Skeletal muscle tissue (tissue), 4 donors: ENCODE results near the gene DDX20. TPM values are rescaled to one million over a fixed set of nuclear protein-coding genes. Genes with fewer than 3 reads are reported as not detected.
"Not testable (repeated sequence)": the region's sequence is repeated elsewhere in the genome, so short reads cannot be mapped to it uniquely, and the experiment has no call there.

Experiments
- H3K27ac ChIP-seq: one replicate; pipeline ENCODE4 v1.7.0; 2013; ENCODE audit warnings: mild to moderate bottlenecking, low read depth, low read length, inconsistent platforms
- H3K27me3 ChIP-seq, 3 donors: one replicate each; pipeline ENCODE4 v1.7.0; 2013; ENCODE audit warnings: low read length in 3 of 3; ENCODE audit not compliant: control insufficient read depth in 3 of 3, insufficient read depth in 3 of 3
- H3K36me3 ChIP-seq, 3 donors: one replicate each; pipeline ENCODE4 v1.7.0; 2013; ENCODE audit warnings: low read length in 3 of 3; ENCODE audit not compliant: control insufficient read depth in 3 of 3, insufficient read depth in 3 of 3
- H3K4me1 ChIP-seq, 3 donors: one replicate each; pipeline ENCODE4 v1.7.0; 2013; ENCODE audit warnings: low read length in 3 of 3, mild to moderate bottlenecking in 3 of 3; ENCODE audit not compliant: control insufficient read depth in 3 of 3, insufficient read depth in 3 of 3
- H3K4me3 ChIP-seq, 3 donors: one replicate each; pipeline ENCODE4 v1.7.0; 2013; ENCODE audit warnings: low read length in 3 of 3
- H3K9ac ChIP-seq, 3 donors: one replicate each; pipeline ENCODE4 v1.7.0; 2013; ENCODE audit warnings: low read length in 3 of 3, mild to moderate bottlenecking in 3 of 3, moderate library complexity in 2 of 3, low read depth in 1 of 3
- H3K9me3 ChIP-seq, 3 donors: one replicate each; pipeline ENCODE4 v1.7.0; 2013; ENCODE audit warnings: low read length in 3 of 3; ENCODE audit not compliant: control insufficient read depth in 3 of 3
- total RNA-seq: library from RNA; depleted of rRNA; stranded (reverse); fragments of >200 nt; gene quantifications from one replicate; pipeline ENCODE4 v1.2.3, GENCODE V29; 2014
- donor health status: Osteomylitis.

The DDX20 gene
- total RNA-seq, 1 donor from 2014 or later = 12.0 TPM

DNA sequence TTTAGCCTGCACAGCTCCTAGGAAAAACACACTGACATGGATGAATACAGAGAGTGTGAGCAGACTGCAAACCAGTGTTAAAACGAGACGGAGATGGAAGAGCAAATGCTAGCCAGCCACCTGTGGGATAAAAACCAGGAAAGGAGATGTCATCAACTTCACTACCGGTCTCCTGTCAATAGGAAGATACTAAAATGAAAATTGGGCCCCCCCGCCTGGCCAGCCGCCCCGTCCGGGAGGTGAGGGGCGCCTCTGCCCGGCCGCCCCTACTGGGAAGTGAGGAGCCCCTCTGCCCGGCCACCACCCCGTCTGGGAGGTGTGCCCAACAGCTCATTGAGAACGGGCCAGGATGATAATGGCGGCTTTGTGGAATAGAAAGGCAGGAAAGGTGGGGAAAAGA lies 44.0 kb downstream of the DDX20 start:
- H3K27me3 ChIP-seq, H3K36me3 ChIP-seq, H3K9ac ChIP-seq, H3K27ac ChIP-seq, H3K9me3 ChIP-seq, H3K4me3 ChIP-seq: not testable (repeated sequence)
- H3K4me1 ChIP-seq = peaks cover 6 to 20% (median 17%) of the 10 kb centered on the region in 3 donors

GRCh38 chr1:111801071-111801850 lies 45.6 kb downstream of the DDX20 start:
- H3K27me3 ChIP-seq = no peaks in the 10 kb centered on the region
- peak overlapping the region; percentile 49 for H3K27ac ChIP-seq
- no peaks in the 10 kb centered on the region for H3K9me3 ChIP-seq
- no peak overlapping the region for H3K4me3 ChIP-seq
- peaks cover 0 to 2% (median 0%) of the 10 kb centered on the region in 3 donors for H3K36me3 ChIP-seq
- H3K9ac ChIP-seq = peak overlapping the region in 2 of 3 donors; percentile 45 to 46
- H3K4me1 ChIP-seq = peaks cover 6 to 20% (median 17%) of the 10 kb centered on the region in 3 donors

DNA sequence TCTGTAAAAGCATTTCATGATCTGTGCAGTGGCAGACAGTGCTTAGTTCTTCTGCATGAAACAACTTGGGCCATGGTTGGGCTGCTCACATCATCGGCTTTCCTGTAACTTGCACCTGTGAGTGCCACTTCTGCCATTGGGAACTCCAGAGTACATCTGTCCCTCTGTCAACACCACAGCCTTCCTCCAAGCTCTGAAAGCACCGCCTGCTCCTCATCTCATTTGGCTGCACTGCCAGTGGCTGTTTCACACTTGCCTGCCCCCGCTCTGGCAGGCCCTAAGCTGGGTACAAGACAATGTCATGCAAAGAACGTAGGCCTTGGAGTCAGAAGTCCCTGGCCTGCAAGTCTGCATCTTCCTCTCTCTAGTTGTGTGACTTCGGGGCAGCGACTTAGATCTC lies 46.4 kb downstream of the DDX20 start:
- no peak overlapping the region for H3K4me3 ChIP-seq
- no peak overlapping the region for H3K27ac ChIP-seq
- H3K9ac ChIP-seq = no peak overlapping the region
- H3K9me3 ChIP-seq = no peaks in the 10 kb centered on the region
- H3K27me3 ChIP-seq = no peaks in the 10 kb centered on the region
- peaks cover 0 to 2% (median 0%) of the 10 kb centered on the region in 3 donors for H3K36me3 ChIP-seq
- H3K4me1 ChIP-seq = peaks cover 6 to 20% (median 17%) of the 10 kb centered on the region in 3 donors

DNA sequence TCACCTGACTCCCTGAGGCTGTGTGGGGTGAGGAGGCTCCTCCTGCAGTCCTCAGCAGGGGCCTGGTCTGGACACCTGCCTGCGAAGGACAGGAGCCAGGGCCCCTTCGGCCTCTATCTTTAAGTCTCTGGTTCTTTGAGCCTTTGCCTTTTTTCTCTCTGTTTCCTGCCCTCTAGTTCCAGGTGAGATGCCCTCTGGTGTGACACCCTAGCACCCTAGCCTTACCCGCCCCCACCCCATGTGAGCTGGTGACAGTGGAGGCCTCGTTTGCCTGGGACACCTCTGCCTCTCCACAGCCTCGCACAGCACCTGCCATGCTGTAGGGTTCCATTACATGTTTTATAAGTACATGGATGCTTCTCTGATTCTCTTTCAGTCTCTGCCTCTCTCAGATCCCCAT lies 47.3 kb downstream of the DDX20 start:
- Histone ChIP-seq H3K4me1 (peaks cover 6 to 20% (median 17%) of the 10 kb centered on the region in 3 donors), H3K36me3 (no peaks in the 10 kb centered on the region), H3K9me3 (no peaks in the 10 kb centered on the region), H3K9ac (no peak overlapping the region), H3K4me3 (no peak overlapping the region), H3K27me3 (no peaks in the 10 kb centered on the region), H3K27ac (no peak overlapping the region)

DNA sequence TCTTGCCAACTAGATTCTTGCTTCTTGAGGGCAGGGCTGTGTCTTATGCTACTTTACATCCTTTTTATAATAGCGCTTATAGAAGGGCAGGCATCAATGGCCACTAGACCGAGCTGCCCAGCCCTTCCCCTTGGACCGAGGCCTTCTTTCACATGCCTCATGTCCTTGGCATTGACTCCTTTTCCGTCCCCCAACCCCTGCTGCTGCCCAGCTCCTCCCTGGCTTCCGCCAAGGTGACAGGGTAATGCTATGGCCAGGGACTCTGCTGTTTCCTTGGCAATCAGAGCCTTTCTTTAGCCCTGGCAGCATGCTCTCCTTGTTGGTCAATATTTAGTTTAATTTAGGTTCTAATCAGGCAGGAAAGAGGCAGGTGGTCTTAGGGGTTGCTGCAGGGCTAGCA lies 48.2 kb downstream of the DDX20 start:
- H3K27me3 ChIP-seq = no peaks in the 10 kb centered on the region
- H3K4me1 ChIP-seq = peaks cover 6 to 20% (median 17%) of the 10 kb centered on the region in 3 donors
- H3K27ac ChIP-seq = no peak overlapping the region
- no peak overlapping the region for H3K9ac ChIP-seq
- H3K9me3 ChIP-seq = no peaks in the 10 kb centered on the region
- no peaks in the 10 kb centered on the region for H3K36me3 ChIP-seq
- H3K4me3 ChIP-seq = no peak overlapping the region

GRCh38 chr1:111804776-111805175 lies 49.1 kb downstream of the DDX20 start:
- Histone ChIP-seq H3K27ac (no peak overlapping the region), H3K36me3 (no peaks in the 10 kb centered on the region), H3K4me3 (no peak overlapping the region), H3K27me3 (no peaks in the 10 kb centered on the region), H3K9me3 (no peaks in the 10 kb centered on the region), H3K4me1 (peaks cover 6 to 20% (median 17%) of the 10 kb centered on the region in 3 donors), H3K9ac (no peak overlapping the region)

- Histone ChIP-seq H3K9me3 (no peaks in the 10 kb centered on the region), H3K4me1 (peaks cover 6 to 20% (median 17%) of the 10 kb centered on the region in 3 donors), H3K27me3 (no peaks in the 10 kb centered on the region), H3K9ac (no peak overlapping the region), H3K4me3 (no peak overlapping the region), H3K27ac (no peak overlapping the region), H3K36me3 (no peaks in the 10 kb centered on the region)
Observed at GRCh38 chr1:111805251-111805650, 49.5 kb downstream of the DDX20 start.

DNA sequence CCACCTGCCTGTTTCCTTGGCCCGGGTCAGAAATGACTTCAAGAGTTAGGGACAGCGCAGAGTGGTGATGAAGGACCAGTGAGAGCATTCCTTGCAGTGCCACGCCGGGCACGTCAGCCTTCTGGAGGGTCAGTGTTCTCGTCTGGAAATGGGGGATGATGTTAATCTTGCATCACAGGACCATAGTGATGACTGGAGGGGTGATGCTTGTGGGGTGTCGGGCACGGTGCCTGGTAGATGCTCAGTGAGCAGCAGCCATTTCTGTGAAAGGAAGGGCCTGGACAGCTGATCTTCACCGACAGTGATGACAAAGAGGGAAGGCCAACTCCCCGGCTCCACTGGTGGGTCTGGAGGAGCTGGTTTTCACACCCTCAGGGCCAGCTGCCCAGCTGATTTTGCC lies 56.2 kb downstream of the DDX20 start:
- no peak overlapping the region for H3K27ac ChIP-seq
- no peaks in the 10 kb centered on the region for H3K9me3 ChIP-seq
- no peaks in the 10 kb centered on the region for H3K27me3 ChIP-seq
- H3K4me1 ChIP-seq = no peaks in the 10 kb centered on the region
- no peak overlapping the region for H3K9ac ChIP-seq
- no peaks in the 10 kb centered on the region for H3K36me3 ChIP-seq
- H3K4me3 ChIP-seq = no peak overlapping the region

DNA sequence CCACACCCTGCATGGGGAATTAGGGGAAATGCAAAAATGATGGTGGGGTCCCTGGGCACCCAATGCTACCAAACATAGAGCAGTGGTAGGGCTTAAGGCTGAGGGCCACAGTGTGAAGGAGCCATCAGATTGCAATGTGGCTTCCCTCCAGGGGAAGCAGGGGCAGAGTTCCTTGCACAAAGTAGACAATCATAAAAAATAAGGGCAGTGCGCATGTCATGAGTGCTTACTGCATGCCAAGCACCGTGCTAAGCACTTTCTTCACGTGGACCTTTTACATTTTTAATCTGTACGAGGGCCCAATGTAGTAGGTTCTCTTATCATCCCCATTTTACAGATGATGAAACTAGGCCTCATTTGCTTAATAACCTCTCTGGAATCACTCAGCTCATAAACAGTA lies 56.6 kb downstream of the DDX20 start:
- Histone ChIP-seq H3K4me1 (no peaks in the 10 kb centered on the region), H3K27ac (no peak overlapping the region), H3K27me3 (no peaks in the 10 kb centered on the region), H3K9me3 (no peaks in the 10 kb centered on the region), H3K4me3 (no peak overlapping the region), H3K9ac (no peak overlapping the region), H3K36me3 (no peaks in the 10 kb centered on the region)

GRCh38 chr1:111813440-111814304 lies 58.0 kb downstream of the DDX20 start:
- Histone ChIP-seq H3K9ac (no peak overlapping the region), H3K9me3 (no peaks in the 10 kb centered on the region), H3K27ac (no peak overlapping the region), H3K4me1 (no peaks in the 10 kb centered on the region), H3K36me3 (no peaks in the 10 kb centered on the region), H3K4me3 (no peak overlapping the region), H3K27me3 (no peaks in the 10 kb centered on the region)
